ENCODE measurements around the gene SARDH. TPM values are rescaled to one million over a fixed set of nuclear protein-coding genes. Genes with fewer than 3 reads are reported as not detected.

The SARDH gene
- total and polyA plus RNA-seq, 4 donors = 0.84 to 3.0 (median 2.0) TPM; not detected in 1

- intact Hi-C loops (cut with DNase I) = no loop called here
- Histone ChIP-seq H3K36me3 (ENCODE audit: control insufficient read depth in 1 of 2, insufficient read depth in 2 of 2, low read length in 1 of 2) (no peaks in the 10 kb centered on the region), H3K4me3 (ENCODE audit: low read length in 2 of 2) (no peak overlapping the region), H3K27me3 (ENCODE audit: control insufficient read depth in 1 of 2, insufficient read depth in 2 of 2, low read length in 1 of 2) (no peaks in the 10 kb centered on the region), H3K9me3 (ENCODE audit: control insufficient read depth, low read length) (peaks cover 4% of the 10 kb centered on the region), H3K4me1 (ENCODE audit: control insufficient read depth in 1 of 2, insufficient read depth in 2 of 2, low read length in 2 of 2) (no peaks in the 10 kb centered on the region), H3K27ac (ENCODE audit: low read depth in 1 of 2, low read length in 2 of 2) (no peak overlapping the region)
- DNase-seq (peak; percentile 34 to 35), ATAC-seq (ENCODE audit: low FRiP score) (no peak)
- 92 to 96% methylated on average over 14 of the region's 14 CpGs for WGBS, 2 donors
Observed at GRCh38 chr9:133777871-133778270, 39.7 kb upstream of the SARDH start.

- ATAC-seq (ENCODE audit: low FRiP score) = no peak
- Histone ChIP-seq H3K36me3 (ENCODE audit: control insufficient read depth in 1 of 2, insufficient read depth in 2 of 2, low read length in 1 of 2) (no peaks in the 10 kb centered on the region), H3K9me3 (ENCODE audit: control insufficient read depth, low read length) (peaks cover 4% of the 10 kb centered on the region), H3K27me3 (ENCODE audit: control insufficient read depth in 1 of 2, insufficient read depth in 2 of 2, low read length in 1 of 2) (no peaks in the 10 kb centered on the region), H3K4me1 (ENCODE audit: control insufficient read depth in 1 of 2, insufficient read depth in 2 of 2, low read length in 2 of 2) (no peaks in the 10 kb centered on the region), H3K4me3 (ENCODE audit: low read length in 2 of 2) (no peak overlapping the region), H3K27ac (ENCODE audit: low read depth in 1 of 2, low read length in 2 of 2) (no peak overlapping the region)
- 44 to 52% methylated on average over 15 of the region's 15 CpGs for WGBS, 2 donors
- intact Hi-C loops (cut with DNase I) = no loop called here
- peak; percentile 32 to 39 for DNase-seq
Observed at GRCh38 chr9:133777068-133777791, 39.1 kb upstream of the SARDH start.

- no peaks in the 10 kb centered on the region for H3K27me3 ChIP-seq (ENCODE audit: control insufficient read depth in 1 of 2, insufficient read depth in 2 of 2, low read length in 1 of 2)
- DNase-seq (peak; percentile 37 to 75), ATAC-seq (ENCODE audit: low FRiP score) (no peak)
- no peaks in the 10 kb centered on the region for H3K4me1 ChIP-seq (ENCODE audit: control insufficient read depth in 1 of 2, insufficient read depth in 2 of 2, low read length in 2 of 2)
- 97% methylated on average over 26 to 27 of the region's 27 CpGs for WGBS, 2 donors
- no peak overlapping the region for H3K27ac ChIP-seq (ENCODE audit: low read depth in 1 of 2, low read length in 2 of 2)
- no peak overlapping the region for H3K4me3 ChIP-seq (ENCODE audit: low read length in 2 of 2)
- no peaks in the 10 kb centered on the region for H3K36me3 ChIP-seq (ENCODE audit: control insufficient read depth in 1 of 2, insufficient read depth in 2 of 2, low read length in 1 of 2)
- H3K9me3 ChIP-seq (ENCODE audit: control insufficient read depth, low read length) = peaks cover 4% of the 10 kb centered on the region
- intact Hi-C loops (cut with DNase I) = no loop called here
Observed at GRCh38 chr9:133775951-133776905, 38.1 kb upstream of the SARDH start.

- no peak overlapping the region for H3K27ac ChIP-seq (ENCODE audit: low read depth in 1 of 2, low read length in 2 of 2)
- no peaks in the 10 kb centered on the region for H3K36me3 ChIP-seq (ENCODE audit: control insufficient read depth in 1 of 2, insufficient read depth in 2 of 2, low read length in 1 of 2)
- DNase-seq (no peak), ATAC-seq (ENCODE audit: low FRiP score) (no peak)
- H3K27me3 ChIP-seq (ENCODE audit: control insufficient read depth in 1 of 2, insufficient read depth in 2 of 2, low read length in 1 of 2) = no peaks in the 10 kb centered on the region
- H3K4me3 ChIP-seq (ENCODE audit: low read length in 2 of 2) = no peak overlapping the region
- intact Hi-C loops (cut with DNase I) = no loop called here
- WGBS, 2 donors = 96 to 97% methylated on average over 2 of the region's 2 CpGs
- peaks cover 4% of the 10 kb centered on the region for H3K9me3 ChIP-seq (ENCODE audit: control insufficient read depth, low read length)
- H3K4me1 ChIP-seq (ENCODE audit: control insufficient read depth in 1 of 2, insufficient read depth in 2 of 2, low read length in 2 of 2) = no peaks in the 10 kb centered on the region
Observed at GRCh38 chr9:133775291-133775690, 37.1 kb upstream of the SARDH start.

GRCh38 chr9:133774799-133775198 lies 36.6 kb upstream of the SARDH start:
- Histone ChIP-seq H3K4me3 (ENCODE audit: low read length in 2 of 2) (no peak overlapping the region), H3K4me1 (ENCODE audit: control insufficient read depth in 1 of 2, insufficient read depth in 2 of 2, low read length in 2 of 2) (no peaks in the 10 kb centered on the region), H3K27ac (ENCODE audit: low read depth in 1 of 2, low read length in 2 of 2) (no peak overlapping the region), H3K9me3 (ENCODE audit: control insufficient read depth, low read length) (peaks cover 4% of the 10 kb centered on the region), H3K36me3 (ENCODE audit: control insufficient read depth in 1 of 2, insufficient read depth in 2 of 2, low read length in 1 of 2) (no peaks in the 10 kb centered on the region), H3K27me3 (ENCODE audit: control insufficient read depth in 1 of 2, insufficient read depth in 2 of 2, low read length in 1 of 2) (no peaks in the 10 kb centered on the region)
- WGBS, 2 donors = 98% methylated on average over 16 of the region's 16 CpGs
- peak; percentile 37 to 56 for DNase-seq
- intact Hi-C loops (cut with DNase I) = no loop called here
- no peak for ATAC-seq (ENCODE audit: low FRiP score)

GRCh38 chr9:133773889-133774655 lies 35.9 kb upstream of the SARDH start:
- no peak overlapping the region for H3K4me3 ChIP-seq (ENCODE audit: low read length in 2 of 2)
- DNase-seq (peak; percentile 16 to 26), ATAC-seq (ENCODE audit: low FRiP score) (no peak)
- no peak overlapping the region for H3K27ac ChIP-seq (ENCODE audit: low read depth in 1 of 2, low read length in 2 of 2)
- no peaks in the 10 kb centered on the region for H3K27me3 ChIP-seq (ENCODE audit: control insufficient read depth in 1 of 2, insufficient read depth in 2 of 2, low read length in 1 of 2)
- intact Hi-C loops (cut with DNase I) = no loop called here
- peaks cover 4% of the 10 kb centered on the region for H3K9me3 ChIP-seq (ENCODE audit: control insufficient read depth, low read length)
- no peaks in the 10 kb centered on the region for H3K36me3 ChIP-seq (ENCODE audit: control insufficient read depth in 1 of 2, insufficient read depth in 2 of 2, low read length in 1 of 2)
- WGBS, 2 donors = 80 to 98% methylated on average over 9 of the region's 9 CpGs
- no peaks in the 10 kb centered on the region for H3K4me1 ChIP-seq (ENCODE audit: control insufficient read depth in 1 of 2, insufficient read depth in 2 of 2, low read length in 2 of 2)

GRCh38 chr9:133772581-133772980 lies 34.4 kb upstream of the SARDH start:
- intact Hi-C loops (cut with DNase I) = no loop called here
- H3K27me3 ChIP-seq (ENCODE audit: control insufficient read depth in 1 of 2, insufficient read depth in 2 of 2, low read length in 1 of 2) = no peaks in the 10 kb centered on the region

More at GRCh38 chr9:133772581-133772980, 34.4 kb upstream of the SARDH start:
- DNase-seq (no peak), ATAC-seq (ENCODE audit: low FRiP score) (no peak)
- WGBS, 2 donors = 96 to 98% methylated on average over 7 of the region's 7 CpGs
- Histone ChIP-seq H3K27ac (ENCODE audit: low read depth in 1 of 2, low read length in 2 of 2) (no peak overlapping the region), H3K4me3 (ENCODE audit: low read length in 2 of 2) (no peak overlapping the region), H3K36me3 (ENCODE audit: control insufficient read depth in 1 of 2, insufficient read depth in 2 of 2, low read length in 1 of 2) (peaks cover 0 to 7% of the 10 kb centered on the region in 2 donors), H3K4me1 (ENCODE audit: control insufficient read depth in 1 of 2, insufficient read depth in 2 of 2, low read length in 2 of 2) (no peaks in the 10 kb centered on the region), H3K9me3 (ENCODE audit: control insufficient read depth, low read length) (peaks cover 6% of the 10 kb centered on the region)

Data from aorta (tissue), 5 donors.